H4 (cell line): ENCODE data around the gene KIF1C. TPM values are rescaled to one million over a fixed set of nuclear protein-coding genes. Genes with fewer than 3 reads are reported as not detected.

Experiments
- DNase-seq: peaks from one replicate; pipeline ENCODE4 v3.0.0-alpha.2; 2015; ENCODE audit warnings: low spot score
- total RNA-seq: library from RNA; depleted of rRNA; stranded (reverse); fragments of >200 nt; shearing (Covaris generic); gene quantifications from 2 replicates; pipeline ENCODE4 v1.2.3, GENCODE V29; 2014; rRNA removed

KIF1C gene
- 9.9 and 13.0 TPM in 2 replicates for total RNA-seq

DNA sequence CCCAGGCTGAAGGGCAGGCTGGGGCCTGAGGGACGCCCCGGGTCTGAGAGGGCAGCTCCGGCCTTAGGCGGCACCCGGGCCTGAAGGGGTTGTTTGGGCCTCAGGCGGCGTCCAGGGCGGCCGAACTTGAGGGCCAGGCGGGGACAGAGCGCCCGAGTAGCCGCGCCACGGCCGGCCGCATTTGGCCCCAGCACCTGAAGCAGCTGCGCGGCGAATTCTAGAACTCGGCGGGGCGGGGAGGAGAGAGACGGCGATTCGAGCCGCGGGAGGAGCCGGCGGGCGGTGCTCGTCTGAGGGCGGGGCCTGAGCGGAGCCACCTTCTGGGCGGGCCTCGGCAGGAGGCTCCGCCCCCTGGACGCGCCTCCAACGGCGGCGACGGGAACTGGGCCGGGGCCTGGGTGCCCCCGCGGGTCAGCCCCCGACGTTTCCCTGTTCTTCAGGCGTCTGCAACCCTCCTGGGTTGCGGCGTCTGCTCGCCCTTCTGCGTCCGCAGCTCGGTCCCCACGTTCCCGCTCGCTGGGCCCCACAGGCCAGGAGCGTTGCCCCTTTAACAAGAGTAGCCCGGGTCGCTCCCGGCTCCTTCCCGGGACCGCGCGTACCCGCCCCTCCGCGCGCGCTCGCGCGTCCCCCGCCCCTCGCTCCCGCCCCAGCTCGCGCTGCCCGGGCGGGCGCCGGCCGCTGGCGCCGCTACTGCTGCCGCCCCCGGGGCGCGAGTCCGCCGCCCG, at the start of gene KIF1C, which contains the start of gene INCA1:
Gene KIF1C (plus strand): TSS at position 649 of the 725 bp plus-strand sequence. CDS start 2,297 bp downstream, outside the sequence.
Gene INCA1 (minus strand): TSS at position 221 of the 725 bp plus-strand sequence. CDS start 3,085 bp downstream, outside the sequence.
- DNase-seq, result peak; percentile 55

DNA sequence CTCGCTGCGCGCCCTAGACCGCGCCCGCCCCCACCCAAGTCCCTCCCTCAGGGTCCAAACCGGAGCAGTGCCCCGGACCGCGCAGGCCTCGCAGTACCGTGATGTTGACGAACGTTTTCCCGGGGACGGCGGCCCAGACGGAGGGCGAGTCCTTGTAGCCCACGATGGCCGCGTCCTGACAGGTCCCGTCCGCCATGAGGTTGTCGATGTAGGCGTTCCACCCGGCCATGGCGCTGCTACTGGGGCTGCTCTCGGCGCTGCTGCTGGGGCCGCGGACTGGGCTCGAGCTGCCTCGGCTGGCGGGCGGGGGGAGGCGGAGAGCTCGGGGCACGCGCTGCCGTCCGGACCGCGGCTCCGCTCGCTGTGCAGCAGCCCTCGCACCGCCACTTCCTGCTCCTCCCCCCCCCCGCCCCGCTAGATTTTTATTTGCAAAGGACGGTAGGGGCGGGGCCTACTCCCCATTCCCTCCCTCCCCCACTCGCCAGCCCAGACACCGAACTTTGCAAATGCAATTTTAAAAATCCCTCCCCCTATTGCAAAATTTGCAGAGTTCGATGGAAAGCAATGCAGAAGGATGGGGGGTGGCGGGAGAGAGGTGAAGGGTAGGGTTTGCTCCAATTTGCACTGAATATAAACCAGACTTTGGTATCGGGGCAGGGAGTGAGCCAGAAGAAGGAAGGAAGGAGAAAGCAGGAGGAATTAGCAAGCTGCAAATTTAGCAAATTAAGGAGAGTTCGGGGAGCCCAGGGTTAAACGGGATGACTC, 49.4 kb upstream of the KIF1C start, which contains the start of gene PFN1:
Gene PFN1 (minus strand): TSS at position 365 of the 765 bp plus-strand sequence. CDS start 136 bp downstream, at position 229.
- DNase-seq, result peak; percentile 68

DNA sequence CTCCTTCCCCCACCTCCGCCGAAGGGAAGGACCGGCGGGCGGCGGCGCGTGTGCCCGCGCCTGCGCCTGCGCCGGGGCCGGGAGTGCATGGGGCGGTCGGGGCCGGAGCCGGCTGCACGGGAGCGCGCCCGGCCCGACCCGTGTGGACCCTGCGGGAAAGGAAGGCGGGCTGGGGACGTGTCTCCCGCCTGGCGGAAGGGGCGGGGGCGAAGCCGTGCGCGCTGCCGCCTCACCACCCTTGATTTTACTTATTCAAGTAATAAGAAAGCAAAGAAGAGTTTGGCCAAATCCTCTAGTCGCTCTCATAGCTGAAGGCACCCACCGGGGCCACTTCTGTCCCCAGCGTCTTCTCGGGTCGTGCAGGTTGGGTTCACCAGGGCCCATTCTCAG, 48.8 kb upstream of the KIF1C start:
- DNase-seq, result peak; percentile 69

DNA sequence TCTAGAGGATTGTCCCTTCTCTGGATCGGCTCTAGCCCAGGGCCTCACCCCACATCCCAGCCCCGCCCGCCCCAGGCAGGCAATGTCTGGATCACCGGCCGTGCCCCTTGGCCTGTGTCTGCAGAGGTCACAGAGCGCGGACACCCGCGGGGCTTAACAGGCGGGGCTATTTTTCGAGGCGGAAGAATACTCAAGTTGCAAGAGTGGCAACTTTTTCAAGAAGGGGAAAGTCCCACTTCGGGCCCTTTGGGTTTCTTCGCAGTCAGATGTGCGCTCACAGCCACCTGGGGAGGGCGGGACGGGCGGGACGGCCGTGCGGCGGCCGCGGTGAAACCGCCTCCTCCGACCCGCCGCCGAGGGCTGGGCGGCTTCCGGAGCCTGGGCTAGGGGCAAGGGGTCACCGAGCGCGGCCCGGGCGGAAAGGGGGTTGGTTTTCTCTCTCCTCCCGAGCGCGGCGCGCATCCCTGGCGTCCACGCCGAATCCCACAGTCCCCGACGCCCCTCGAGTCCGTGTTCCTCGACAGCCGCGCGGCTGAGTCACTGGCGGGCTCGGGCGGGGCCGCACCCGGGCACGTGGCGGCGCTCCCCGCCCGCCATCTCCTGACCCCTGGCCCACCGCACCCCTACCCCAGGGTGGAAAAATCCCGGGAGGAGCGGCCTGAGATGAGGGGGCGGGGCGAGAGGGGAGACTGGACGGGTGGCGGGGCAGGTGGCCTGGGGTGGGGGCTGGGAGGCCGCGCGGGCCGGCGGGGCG, 48.3 kb upstream of the KIF1C start:
- DNase-seq, result peak; percentile 27

DNA sequence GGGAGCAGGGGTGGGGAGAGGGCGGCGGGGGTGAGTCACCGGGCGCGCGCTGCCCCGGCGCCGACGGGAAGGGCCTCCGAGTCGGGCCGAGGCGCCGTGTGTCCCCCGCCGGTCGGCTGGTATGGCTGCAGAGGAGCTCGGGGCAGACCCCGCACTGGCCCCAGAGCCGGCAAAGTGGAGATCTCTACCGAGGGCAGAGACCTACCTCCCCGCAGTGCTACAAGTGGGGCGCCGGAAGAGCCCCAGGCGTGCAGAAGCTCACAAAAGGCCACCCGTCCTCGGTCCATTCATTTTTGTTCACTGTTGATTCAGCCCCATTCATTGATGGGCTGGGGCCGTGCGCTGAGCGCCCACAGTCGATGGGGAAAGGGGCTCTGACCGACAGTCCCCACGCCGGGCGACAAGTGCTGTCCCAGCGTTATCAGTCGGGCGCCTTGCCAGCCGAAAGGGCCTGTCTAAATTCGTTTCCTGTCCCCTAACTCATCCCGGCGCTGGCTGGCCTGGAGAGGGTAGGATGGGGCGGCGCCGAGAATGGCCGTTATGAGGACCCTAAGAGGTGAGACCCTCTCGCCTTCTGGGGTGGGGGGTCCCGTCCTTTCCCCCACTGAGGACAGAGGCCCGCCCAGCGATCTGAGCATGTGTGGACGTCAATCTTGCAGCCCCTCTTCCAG, 47.5 kb upstream of the KIF1C start:
- no peak for DNase-seq

DNA sequence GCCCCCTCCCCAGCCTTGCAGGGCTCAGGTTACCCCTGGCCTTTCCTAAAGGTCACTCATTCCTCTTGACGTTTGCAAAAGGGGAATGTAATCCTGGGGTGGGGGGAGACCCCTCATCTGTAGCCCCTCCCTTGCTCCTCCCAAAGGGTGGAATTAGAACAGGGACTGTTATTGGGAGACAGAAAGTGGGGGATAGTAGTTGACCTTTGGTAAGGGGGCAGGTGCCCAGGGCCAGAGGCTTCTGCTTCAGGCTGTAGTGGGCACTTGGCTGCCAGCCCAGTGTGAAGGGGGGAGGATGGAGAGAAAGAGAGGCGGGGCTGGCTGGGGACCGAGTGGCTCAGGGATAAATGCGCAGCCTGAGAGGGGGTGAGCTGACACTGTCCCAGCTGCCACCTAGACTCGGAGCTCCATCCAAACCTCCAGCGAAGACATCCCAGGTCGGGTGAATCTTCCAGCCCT, 47.0 kb upstream of the KIF1C start, which contains the start of gene ENO3:
Gene ENO3 (plus strand): TSS at position 374 of the 459 bp plus-strand sequence. CDS start 711 bp downstream, outside the sequence.
- DNase-seq, result no peak

DNA sequence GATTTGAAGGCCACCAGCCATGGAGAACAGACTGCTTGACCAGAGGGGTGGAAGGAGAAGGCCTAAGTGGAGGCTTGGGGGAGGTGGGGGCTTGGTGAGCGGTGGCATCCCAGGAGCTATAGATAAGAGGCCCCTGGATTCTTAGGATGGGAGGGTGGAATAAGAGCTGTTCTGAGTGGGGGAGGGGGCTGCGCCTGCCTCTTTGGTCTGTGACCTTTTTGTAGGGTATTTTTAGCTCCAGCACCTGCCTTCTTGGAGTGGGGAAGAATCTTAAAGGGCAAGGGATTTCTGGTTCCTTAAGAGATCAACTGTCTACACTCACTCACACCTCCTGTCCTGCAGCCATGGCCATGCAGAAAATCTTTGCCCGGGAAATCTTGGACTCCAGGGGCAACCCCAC, 46.3 kb upstream of the KIF1C start:
- no peak for DNase-seq

DNA sequence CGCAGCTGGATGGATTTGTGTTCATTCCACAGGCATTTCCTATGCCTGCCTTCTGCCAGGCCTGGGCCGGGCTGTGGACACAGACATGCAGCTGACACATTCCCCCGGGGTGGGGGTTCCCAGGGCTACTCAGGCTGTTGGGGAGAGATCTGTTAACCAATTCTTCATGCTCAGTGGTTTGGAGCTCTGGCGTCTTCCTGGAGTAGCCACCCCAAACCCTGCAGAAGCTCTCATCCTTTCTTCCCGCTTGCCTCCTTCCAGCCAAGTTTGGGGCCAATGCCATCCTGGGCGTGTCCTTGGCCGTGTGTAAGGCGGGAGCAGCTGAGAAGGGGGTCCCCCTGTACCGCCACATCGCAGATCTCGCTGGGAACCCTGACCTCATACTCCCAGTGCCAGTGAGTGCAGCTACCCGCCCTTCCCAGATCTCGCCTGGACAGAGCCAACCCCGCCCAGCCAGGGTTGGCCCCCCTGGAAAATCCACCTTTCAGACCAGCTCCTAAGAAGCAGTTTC, 44.2 kb upstream of the KIF1C start:
- no peak for DNase-seq

DNA sequence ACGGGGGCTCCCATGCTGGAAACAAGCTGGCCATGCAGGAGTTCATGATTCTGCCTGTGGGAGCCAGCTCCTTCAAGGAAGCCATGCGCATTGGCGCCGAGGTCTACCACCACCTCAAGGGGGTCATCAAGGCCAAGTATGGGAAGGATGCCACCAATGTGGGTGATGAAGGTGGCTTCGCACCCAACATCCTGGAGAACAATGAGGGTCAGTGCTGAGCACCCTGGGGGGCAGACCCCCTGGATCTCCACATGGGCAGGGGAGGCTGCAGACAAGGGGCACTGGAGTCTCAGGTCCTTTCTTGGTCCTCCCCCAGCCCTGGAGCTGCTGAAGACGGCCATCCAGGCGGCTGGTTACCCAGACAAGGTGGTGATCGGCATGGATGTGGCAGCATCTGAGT, 42.7 kb upstream of the KIF1C start:
- DNase-seq, result no peak

DNA sequence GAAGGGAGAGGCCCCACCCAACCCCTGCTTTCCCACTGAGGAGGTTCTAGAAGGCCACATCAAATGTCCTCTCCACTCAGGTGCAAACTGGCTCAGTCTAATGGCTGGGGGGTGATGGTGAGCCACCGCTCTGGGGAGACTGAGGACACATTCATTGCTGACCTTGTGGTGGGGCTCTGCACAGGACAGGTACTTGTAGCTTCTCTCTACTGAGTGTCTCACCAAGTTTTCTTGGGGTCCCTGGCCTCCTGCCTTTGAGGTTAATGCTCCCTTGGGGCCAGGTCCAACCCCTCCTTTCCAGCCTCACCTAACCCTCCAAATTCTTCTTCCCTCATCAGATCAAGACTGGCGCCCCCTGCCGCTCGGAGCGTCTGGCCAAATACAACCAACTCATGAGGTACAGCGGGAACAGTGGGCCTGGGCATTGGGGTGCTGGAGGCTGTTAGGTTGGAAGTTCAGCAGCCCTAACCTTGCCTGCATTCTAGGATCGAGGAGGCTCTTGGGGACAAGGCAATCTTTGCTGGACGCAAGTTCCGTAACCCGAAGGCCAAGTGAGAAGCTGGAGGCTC, 41.2 kb upstream of the KIF1C start:
- DNase-seq, result no peak

DNA sequence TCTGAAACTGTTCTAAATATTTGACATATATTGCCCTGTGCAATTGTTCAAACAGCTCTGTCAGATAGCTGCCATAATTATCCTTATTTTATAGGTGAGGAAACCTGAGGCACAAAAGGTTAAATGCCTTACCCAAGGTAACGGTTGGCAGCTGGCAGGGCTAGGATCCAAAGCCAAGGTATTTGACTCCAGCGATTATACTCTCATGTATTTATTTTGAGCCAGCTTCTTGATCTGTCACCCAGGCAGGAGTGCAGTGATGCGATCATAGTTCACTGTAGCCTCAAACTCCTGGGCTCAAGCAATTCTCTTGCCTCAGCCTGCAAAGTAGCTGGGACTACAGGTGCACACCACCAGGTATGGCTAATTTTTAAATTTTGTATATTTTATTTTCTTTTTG, 39.6 kb upstream of the KIF1C start:
- no peak for DNase-seq

DNA sequence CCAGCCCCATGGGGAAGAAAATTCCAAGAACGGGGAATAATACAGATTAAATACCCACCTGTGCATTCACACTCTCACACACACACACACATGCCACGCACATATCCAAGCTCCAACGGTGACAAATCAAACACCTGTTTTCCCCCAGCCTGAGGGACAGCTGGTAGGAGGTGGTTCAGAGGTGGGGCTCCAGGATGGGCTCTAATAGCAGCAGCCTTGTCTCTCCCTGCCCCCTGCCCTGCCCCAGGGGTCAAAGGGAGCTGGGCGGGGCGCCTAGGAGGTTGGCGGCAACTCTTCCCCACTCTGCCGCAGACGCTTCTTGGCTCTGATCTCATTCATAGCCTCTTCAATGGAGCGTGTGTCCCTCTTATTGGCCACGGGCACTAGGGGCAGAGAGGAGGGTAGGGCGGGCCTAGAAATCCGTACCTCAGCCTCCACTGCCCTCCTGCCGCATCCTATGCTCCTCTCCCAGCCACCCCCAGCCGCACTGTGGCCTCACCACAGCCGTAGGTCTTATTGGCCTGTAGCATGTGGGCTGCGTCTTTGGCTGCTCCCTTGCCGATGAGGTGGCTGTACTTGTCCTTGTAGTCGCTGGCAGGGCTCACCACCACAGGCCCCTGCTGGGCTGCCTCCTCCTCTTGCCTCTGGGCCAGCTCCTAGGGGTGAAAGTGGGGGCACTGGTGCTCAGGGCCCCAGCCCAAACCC, 38.3 kb upstream of the KIF1C start:
- DNase-seq, result no peak

DNA sequence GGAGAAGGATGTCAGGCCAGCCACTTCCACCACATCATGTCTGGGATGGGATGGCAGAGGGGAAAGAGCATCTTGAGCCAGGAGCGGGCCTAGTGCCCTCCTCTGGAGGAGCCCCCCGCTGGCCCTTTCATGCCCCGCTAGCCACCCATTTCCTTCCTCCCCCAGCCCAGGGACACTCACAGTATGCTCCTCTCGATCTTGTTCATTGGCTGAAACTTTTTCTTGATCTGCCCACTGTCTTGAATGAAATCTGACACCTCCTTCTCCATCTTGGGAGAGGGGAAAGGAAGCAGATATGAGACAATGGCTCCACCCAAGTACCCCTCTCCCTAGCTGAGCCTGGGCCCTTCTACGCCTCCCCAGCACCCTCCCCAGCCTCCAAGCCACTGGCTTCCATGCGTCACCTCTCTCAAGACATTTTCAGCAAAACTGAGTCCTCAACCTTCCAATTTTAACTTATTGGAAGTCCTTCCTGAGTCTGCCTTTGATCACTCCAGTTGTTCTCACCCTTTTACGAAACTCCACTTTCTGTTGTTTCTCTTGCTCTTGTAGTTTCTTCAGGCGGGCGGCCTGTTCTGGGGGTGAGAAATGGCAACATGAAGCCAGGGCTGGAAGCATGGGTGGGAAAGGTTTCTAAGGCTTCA, 37.3 kb upstream of the KIF1C start:
- no peak for DNase-seq

DNA sequence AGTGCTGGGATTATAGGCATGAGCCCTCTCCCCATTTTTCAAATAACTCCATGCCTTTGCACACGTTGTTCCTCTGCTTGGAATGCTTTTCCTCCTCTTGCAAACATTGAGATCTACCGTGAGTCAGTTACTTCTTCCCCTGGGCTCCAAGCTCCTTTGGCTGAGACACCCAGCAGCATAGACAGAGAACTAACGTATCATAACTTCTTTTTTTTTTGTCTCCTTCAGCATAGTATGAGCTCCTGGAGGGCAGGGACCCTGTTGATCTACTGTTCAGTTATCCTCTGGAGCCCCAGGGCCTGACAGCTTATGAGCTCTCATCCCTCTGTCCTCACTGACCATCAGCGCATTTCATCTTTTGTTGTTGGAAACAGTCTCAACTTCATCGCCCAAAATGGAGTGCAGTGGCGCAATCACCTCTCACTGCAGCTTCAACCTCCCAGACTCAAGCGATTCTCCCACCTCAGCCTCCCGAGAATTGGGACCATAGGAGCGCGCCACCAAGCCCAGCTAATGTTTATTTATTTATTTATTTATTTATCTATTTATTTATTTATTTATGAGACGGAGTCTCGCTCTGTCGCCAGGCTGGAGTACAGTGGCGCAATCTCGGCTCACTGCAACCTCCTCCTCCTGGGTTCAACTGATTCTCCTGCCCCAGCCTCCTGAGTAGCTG, 32.3 kb upstream of the KIF1C start:
- DNase-seq, result no peak

DNA sequence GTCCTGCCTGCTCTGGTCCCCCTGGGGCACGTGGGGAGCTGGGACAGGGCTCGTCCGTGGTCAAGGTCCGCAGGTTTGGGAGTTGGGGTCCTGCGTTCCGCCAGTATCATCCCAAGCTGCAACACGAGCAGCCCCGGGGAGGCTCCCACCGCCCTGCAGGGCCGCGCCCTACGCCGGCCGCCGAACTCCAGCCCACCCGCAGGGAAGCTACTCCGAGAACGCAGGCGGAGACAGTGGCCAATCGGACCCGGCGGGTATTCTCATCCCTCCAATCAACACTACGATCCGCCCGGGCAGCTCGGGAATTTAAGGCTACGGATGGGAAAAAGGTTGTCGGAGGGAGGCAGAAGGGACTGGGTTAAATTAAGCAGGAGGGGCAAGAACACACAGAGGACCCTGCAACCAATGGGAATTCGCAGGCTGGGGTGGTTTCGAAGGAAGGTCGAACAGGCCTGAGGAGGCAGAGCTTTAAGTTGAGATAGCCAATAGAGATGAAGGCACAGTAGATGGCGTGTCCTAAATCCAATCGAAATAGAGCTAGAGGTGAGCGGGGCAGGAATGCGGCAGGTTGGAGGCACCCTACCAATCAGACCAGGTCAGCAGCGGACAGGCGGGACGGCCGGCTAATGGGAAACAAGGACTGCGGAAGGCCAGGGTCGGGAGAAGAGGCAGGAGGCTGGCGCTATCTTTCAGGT, 30.8 kb upstream of the KIF1C start:
- peak; percentile 99 for DNase-seq

DNA sequence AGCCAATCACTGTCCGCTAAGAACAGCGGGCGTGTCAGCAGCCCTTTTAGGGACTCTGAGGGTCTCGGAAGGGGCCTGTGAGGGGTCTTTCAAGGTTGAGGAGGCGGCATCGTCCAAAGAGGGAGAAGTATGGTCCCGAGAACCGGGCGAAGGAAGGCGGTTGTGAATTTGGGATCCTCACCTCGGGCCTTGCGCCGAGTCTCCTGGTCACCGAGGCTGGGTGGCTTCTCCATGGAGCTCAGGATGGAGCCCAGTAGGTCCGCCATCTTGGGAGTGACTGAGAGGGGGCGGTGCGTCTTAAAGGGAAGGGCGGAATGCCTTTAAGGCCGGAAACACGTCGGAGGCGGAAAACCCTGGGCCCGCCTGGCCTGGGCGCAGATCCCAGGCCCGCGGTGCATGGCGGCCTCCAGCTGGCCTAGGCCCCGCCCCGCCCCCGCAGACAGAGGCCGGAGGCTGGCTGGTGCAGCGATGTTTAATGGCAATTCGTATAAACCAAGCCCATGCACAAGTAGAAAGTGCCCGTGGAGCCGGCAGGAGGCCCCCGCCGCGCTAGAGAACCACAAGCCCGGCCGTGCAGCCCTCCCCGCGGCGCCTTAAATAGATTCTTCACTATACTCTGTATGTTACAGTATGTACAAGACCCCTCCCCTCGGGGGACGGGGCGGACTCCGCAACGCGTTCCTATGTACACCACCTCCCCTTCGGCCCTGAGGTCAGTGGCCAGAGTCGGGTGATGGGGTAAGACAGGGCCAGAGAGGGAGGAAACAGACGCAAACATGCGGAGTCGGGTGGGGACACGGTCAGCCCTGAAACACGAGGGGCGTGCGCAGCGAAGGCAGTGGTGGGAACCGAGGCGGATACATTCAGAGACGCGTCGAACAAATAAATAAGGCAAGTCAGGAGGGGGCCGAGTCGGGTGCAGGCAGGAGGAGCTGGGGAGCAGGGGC, 29.9 kb upstream of the KIF1C start, which contains the start of gene SPAG7:
Gene SPAG7 (minus strand): TSS at position 279 of the 947 bp plus-strand sequence. CDS start 13 bp downstream, at position 266.
- peak; percentile 82 for DNase-seq

DNA sequence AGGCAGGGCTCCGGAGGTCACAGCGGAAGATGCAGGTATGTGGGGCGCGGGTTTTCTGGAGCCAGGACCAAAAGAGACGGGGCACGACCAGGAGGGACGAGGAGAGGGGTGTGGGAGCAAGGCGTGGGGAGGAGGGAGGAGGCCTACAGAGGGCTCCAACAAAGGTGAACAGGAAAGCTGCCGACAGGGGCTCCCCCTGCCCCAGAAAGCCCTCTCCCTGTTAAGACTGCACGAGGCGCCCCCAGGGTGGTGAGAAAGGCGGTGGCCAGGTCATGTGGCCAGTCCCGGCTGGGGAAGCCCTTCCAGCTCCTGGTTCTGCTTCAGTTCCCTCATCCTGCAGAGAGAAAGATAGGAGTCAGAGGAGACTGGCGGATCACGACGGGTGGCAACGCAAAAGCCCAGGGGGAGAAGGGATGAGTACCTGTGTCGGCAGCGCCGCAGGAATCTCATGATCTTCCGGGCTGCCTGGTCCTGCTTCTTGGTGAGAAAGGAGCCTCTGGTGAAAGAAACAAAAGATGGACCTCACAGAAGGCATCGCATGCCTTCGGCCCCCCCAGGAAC, 29.2 kb upstream of the KIF1C start:
- no peak for DNase-seq
